Left ventricle myocardium inferior (tissue), 1 donor: Measurements from ENCODE around the gene AUH. TPM values are rescaled to one million over a fixed set of nuclear protein-coding genes. Genes with fewer than 3 reads are reported as not detected.

Source experiments
- DNase-seq: peaks from one replicate; pipeline ENCODE4 v3.0.0-alpha.2; 2020
- H3K27ac ChIP-seq: fragments of 200-600 bp; replicated peaks from 2 replicates; pipeline ENCODE4 v1.8.0; 2021
- H3K27me3 ChIP-seq: fragments of 200-600 bp; 2 replicates; pipeline ENCODE4 v1.8.0; 2021; ENCODE audit warnings: low read depth
- H3K36me3 ChIP-seq: fragments of 200-600 bp; 2 replicates; pipeline ENCODE4 v1.8.0; 2021
- H3K4me1 ChIP-seq: fragments of 200-600 bp; 2 replicates; pipeline ENCODE4 v1.8.0; 2021
- H3K4me3 ChIP-seq: fragments of 200-600 bp; 2 replicates; pipeline ENCODE4 v1.8.0; 2021; ENCODE audit warnings: mild to moderate bottlenecking, moderate library complexity
- H3K9me3 ChIP-seq: fragments of 200-600 bp; replicated peaks from 2 replicates; pipeline ENCODE4 v1.8.0; 2021
- CTCF ChIP-seq: fragments of 200-600 bp; IDR thresholded peaks from 2 replicates; pipeline ENCODE4 v1.8.0; 2021; ENCODE audit warnings: antibody characterized with exemption, mild to moderate bottlenecking, borderline replicate concordance
- intact Hi-C: fragments of 100-400 bp; cut with micrococcal nuclease; formaldehyde crosslinking; loops from one replicate; pipeline ENCODE4 v1.11.0; 2022
- total RNA-seq: library from RNA; stranded (reverse); fragmentation: NEBNext Ultra II Directional; extraction: Animal tissue kit (Norgen Biotek cat#: 25700); gene quantifications from one replicate; pipeline ENCODE4 v1.2.1, GENCODE V29; 2021
- donor health status: DM: no; HTN: yes; CAD: no; lungs with severe emphysema.

AUH gene
- total RNA-seq, 1 donor from 2014 or later, result 44.1 TPM

GRCh38 chr9:91179237-91180138 lies 182.2 kb downstream of the AUH start:
- intact Hi-C loops, result no loop called here

GRCh38 chr9:91178281-91179236 lies 183.2 kb downstream of the AUH start:
- DNase-seq, result no peak
- H3K36me3 ChIP-seq, result no peaks in the 10 kb centered on the region
- no peak overlapping the region for H3K4me3 ChIP-seq
- intact Hi-C loops, result no loop called here
- no peaks in the 10 kb centered on the region for H3K9me3 ChIP-seq
- TF ChIP-seq CTCF, result no peak
- H3K27ac ChIP-seq, result no peak overlapping the region
- no peaks in the 10 kb centered on the region for H3K4me1 ChIP-seq
- H3K27me3 ChIP-seq, result no peaks in the 10 kb centered on the region

More at GRCh38 chr9:91179237-91180138, 182.2 kb downstream of the AUH start:
- no peak for TF ChIP-seq CTCF
- Histone ChIP-seq H3K36me3 (no peaks in the 10 kb centered on the region), H3K27me3 (no peaks in the 10 kb centered on the region), H3K27ac (no peak overlapping the region), H3K9me3 (no peaks in the 10 kb centered on the region), H3K4me1 (no peaks in the 10 kb centered on the region), H3K4me3 (no peak overlapping the region)
- no peak for DNase-seq

DNA sequence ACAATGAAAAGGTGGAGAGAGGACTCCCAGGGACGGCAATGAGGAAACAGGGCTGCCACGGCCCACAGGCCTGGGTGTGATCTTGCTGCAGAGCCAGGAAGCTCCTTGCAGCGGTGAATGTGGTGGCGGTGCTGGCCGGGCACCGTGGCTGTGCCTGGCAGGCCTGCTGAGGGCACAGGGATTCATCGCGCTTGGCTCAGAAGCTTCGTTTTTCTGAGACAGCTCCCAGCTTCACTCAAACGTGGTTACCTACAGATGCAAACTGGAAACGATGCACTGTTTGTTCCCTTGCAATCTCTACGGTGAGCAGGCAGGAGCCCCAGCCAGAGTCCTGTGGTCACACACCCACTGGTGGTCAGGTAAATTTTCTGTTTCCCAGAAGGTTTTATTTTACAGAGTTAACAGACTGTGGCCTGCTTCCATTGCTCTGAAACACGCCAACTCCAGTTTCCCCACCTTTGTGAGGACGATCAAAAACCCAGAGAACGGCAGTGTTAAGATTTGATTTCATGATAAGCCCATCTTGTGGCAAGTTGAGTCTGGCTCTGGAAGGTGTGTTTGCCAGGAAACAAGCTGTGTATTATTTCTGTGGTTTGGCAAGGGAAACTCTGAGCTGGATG lies 183.9 kb downstream of the AUH start:
- H3K4me3 ChIP-seq, result no peak overlapping the region
- H3K27me3 ChIP-seq, result no peaks in the 10 kb centered on the region
- H3K36me3 ChIP-seq, result no peaks in the 10 kb centered on the region
- no peaks in the 10 kb centered on the region for H3K9me3 ChIP-seq
- H3K4me1 ChIP-seq, result no peaks in the 10 kb centered on the region
- no peak overlapping the region for H3K27ac ChIP-seq
- DNase-seq, result no peak
- no peak for TF ChIP-seq CTCF
- intact Hi-C loops, result no loop called here

GRCh38 chr9:91177081-91177480 lies 184.6 kb downstream of the AUH start:
- Histone ChIP-seq H3K4me3 (no peak overlapping the region), H3K27me3 (no peaks in the 10 kb centered on the region), H3K27ac (no peak overlapping the region), H3K9me3 (peaks cover 4% of the 10 kb centered on the region), H3K36me3 (no peaks in the 10 kb centered on the region), H3K4me1 (no peaks in the 10 kb centered on the region)
- no peak for TF ChIP-seq CTCF
- intact Hi-C loops, result no loop called here
- DNase-seq, result no peak

GRCh38 chr9:91176426-91176825 lies 185.3 kb downstream of the AUH start:
- H3K4me3 ChIP-seq, result no peak overlapping the region
- no peaks in the 10 kb centered on the region for H3K4me1 ChIP-seq
- H3K9me3 ChIP-seq, result peaks cover 11% of the 10 kb centered on the region
- H3K27ac ChIP-seq, result no peak overlapping the region
- no peak for TF ChIP-seq CTCF
- intact Hi-C loops, result no loop called here
- no peaks in the 10 kb centered on the region for H3K27me3 ChIP-seq
- H3K36me3 ChIP-seq, result no peaks in the 10 kb centered on the region
- no peak for DNase-seq
